Measurements from ENCODE around the gene LDB1.

DNA sequence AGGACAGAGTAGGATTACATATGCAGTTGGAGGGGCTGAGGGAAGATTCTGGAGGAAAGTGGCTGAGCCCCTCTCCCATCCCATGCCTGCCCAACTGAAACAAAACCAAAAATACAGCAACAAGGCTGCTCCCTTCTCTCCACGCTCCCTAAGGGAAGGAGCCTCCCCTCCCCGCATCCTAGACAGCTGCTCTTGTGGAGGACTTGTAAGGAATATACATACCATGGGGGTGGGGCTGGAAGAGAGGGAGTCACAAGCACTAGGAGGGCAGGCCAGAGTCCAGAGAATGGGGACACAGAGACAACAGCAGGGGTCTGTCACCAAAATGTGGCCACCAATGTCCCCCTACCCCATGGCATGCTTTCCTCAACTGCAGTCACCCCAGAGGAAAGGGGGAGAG is 13.2 kb downstream of the LDB1 start:
- TF ChIP-seq CTCF (conservative IDR thresholded peaks at IDR 0.05; ENCODE audit: low read length), result no peak
- TF ChIP-seq EZH2phosphoT487 (IDR thresholded peaks at IDR 0.05; ENCODE audit: borderline replicate concordance, low read depth, low read length), result no peak

Data from OCI-LY7 (cell line).